Vagina (tissue), 2 donors: ENCODE results near the gene MYPOP. TPM values are rescaled to one million over a fixed set of nuclear protein-coding genes. Genes with fewer than 3 reads are reported as not detected.
A peak's percentile ranks its signal among the peaks of the same experiment; 100 is the strongest.

ENCODE experiments used
- DNase-seq, 2 donors: peaks; one replicate each; pipeline ENCODE4 v3.0.0-alpha.2; 2017; ENCODE audit errors: extremely low spot score in 2 of 2
- H3K27ac ChIP-seq: fragments of 200-600 bp; sonication (generic); one replicate; pipeline ENCODE4 v1.5.1; 2019
- H3K27me3 ChIP-seq: fragments of 200-600 bp; sonication (generic); one replicate; pipeline ENCODE4 v1.5.1; 2019
- H3K36me3 ChIP-seq, 2 donors: fragments of 200-600 bp; sonication (generic); one replicate each; pipeline ENCODE4 v1.5.1; 2017 to 2019
- H3K4me1 ChIP-seq: fragments of 200-600 bp; sonication (generic); one replicate; pipeline ENCODE4 v1.5.1; 2019
- H3K4me3 ChIP-seq, 2 donors: fragments of 200-600 bp; sonication (generic); 1 replicate in 1 of 2; 2 replicates in 1 of 2; pipeline ENCODE4 v1.5.1; 2016 to 2019
- H3K9me3 ChIP-seq: fragments of 200-600 bp; sonication (generic); one replicate; pipeline ENCODE4 v1.5.1; 2019
- POLR2A ChIP-seq, 2 donors: fragments of 450-650 bp; IDR thresholded peaks; one replicate each; pipeline ENCODE4 v1.6.1; 2017; ENCODE audit warnings: antibody characterized with exemption in 2 of 2, mild to moderate bottlenecking in 2 of 2, moderate library complexity in 2 of 2
- POLR2AphosphoS5 ChIP-seq, 2 donors: sonication (generic); formaldehyde crosslinking; IDR thresholded peaks; one replicate each; pipeline ENCODE4 v1.9.0; 2017; ENCODE audit warnings: antibody characterized with exemption in 2 of 2, mild to moderate bottlenecking in 2 of 2, low read depth in 1 of 2; ENCODE audit not compliant: insufficient read depth in 1 of 2
- intact Hi-C: fragments of 100-400 bp; cut with DNase I; formaldehyde crosslinking; loops from one replicate; pipeline ENCODE4 v1.15.1; 2023
- total RNA-seq: library from RNA; depleted of rRNA; stranded (reverse); fragments of >200 nt; gene quantifications from one replicate; pipeline ENCODE4 v1.2.3, GENCODE V29; 2016
- TF ChIP-seq, protein P1 (sequence below), 3 experiments: fragments of 450-650 bp in 2 of 3; fragments of 200-600 bp in 1 of 3; sonication (generic) in 1 of 3; IDR thresholded peaks; one replicate each; pipeline ENCODE4 v1.5.1; 2017 to 2019; ENCODE audit warnings: antibody characterized with exemption in 3 of 3, mild to moderate bottlenecking in 2 of 3, moderate library complexity in 2 of 3

The MYPOP gene
- total RNA-seq, 1 donor from 2014 or later, result 13.8 TPM

- H3K36me3 ChIP-seq, result no peaks in the 10 kb centered on the region
- intact Hi-C loops, result loop anchor here (10.0 kb wide), 1 partner anchor 94 kb away; no protein-coding TSS in a partner anchor
- no peaks in the 10 kb centered on the region for H3K27me3 ChIP-seq
- DNase-seq, result no peak
- TF ChIP-seq POLR2AphosphoS5 (IDR thresholded peaks at IDR 0.05; ENCODE audit: insufficient read depth in 1 of 2, low read depth in 1 of 2) (no peak), POLR2A (IDR thresholded peaks at IDR 0.05) (no peak)
- TF ChIP-seq, protein P1, sequence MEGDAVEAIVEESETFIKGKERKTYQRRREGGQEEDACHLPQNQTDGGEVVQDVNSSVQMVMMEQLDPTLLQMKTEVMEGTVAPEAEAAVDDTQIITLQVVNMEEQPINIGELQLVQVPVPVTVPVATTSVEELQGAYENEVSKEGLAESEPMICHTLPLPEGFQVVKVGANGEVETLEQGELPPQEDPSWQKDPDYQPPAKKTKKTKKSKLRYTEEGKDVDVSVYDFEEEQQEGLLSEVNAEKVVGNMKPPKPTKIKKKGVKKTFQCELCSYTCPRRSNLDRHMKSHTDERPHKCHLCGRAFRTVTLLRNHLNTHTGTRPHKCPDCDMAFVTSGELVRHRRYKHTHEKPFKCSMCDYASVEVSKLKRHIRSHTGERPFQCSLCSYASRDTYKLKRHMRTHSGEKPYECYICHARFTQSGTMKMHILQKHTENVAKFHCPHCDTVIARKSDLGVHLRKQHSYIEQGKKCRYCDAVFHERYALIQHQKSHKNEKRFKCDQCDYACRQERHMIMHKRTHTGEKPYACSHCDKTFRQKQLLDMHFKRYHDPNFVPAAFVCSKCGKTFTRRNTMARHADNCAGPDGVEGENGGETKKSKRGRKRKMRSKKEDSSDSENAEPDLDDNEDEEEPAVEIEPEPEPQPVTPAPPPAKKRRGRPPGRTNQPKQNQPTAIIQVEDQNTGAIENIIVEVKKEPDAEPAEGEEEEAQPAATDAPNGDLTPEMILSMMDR (IDR thresholded peaks at IDR 0.05), result no peak
- no peaks in the 10 kb centered on the region for H3K4me1 ChIP-seq
- no peak overlapping the region for H3K4me3 ChIP-seq
- no peaks in the 10 kb centered on the region for H3K9me3 ChIP-seq
- no peak overlapping the region for H3K27ac ChIP-seq
Observed at GRCh38 chr19:45911291-45911690, 8.9 kb upstream of the MYPOP start.

GRCh38 chr19:45908956-45909355, 6.5 kb upstream of the MYPOP start:
- H3K4me1 ChIP-seq, result no peaks in the 10 kb centered on the region
- no peaks in the 10 kb centered on the region for H3K27me3 ChIP-seq
- no peak overlapping the region for H3K4me3 ChIP-seq
- no peak overlapping the region for H3K27ac ChIP-seq
- TF ChIP-seq POLR2A (IDR thresholded peaks at IDR 0.05) (no peak), POLR2AphosphoS5 (IDR thresholded peaks at IDR 0.05; ENCODE audit: insufficient read depth in 1 of 2, low read depth in 1 of 2) (no peak)
- TF ChIP-seq, protein P1 (IDR thresholded peaks at IDR 0.05), result no peak
- intact Hi-C loops, result no loop called here
- H3K36me3 ChIP-seq, result no peaks in the 10 kb centered on the region
- no peaks in the 10 kb centered on the region for H3K9me3 ChIP-seq
- DNase-seq, result no peak

DNA sequence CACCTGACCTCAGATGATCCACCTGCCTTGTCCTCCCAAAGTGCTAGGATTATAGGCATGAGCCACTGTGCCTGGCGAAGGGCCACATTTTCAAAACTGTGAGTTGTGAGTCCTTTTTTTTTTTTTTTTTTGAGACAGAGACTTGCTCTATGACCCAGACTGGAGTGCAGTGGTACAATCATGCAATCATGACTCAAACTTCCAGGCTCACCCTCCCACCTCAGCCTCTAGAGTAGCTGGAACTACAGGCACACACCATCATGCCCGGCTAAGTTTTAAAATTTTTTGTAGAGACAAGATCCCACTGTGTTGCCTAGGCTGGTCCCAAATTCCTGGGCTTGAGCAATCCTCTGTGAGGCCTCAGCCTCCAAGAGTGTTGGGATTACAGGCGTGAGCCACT, 3.8 kb upstream of the MYPOP start:
- no peaks in the 10 kb centered on the region for H3K27me3 ChIP-seq
- peaks cover 10% of the 10 kb centered on the region for H3K4me1 ChIP-seq
- intact Hi-C loops, result no loop called here
- H3K36me3 ChIP-seq, result no peaks in the 10 kb centered on the region
- no peak overlapping the region for H3K4me3 ChIP-seq
- no peak for TF ChIP-seq POLR2AphosphoS5 (IDR thresholded peaks at IDR 0.05; ENCODE audit: insufficient read depth in 1 of 2, low read depth in 1 of 2)
- TF ChIP-seq POLR2A (IDR thresholded peaks at IDR 0.05), result no peak
- TF ChIP-seq, protein P1 (IDR thresholded peaks at IDR 0.05), result no peak
- no peaks in the 10 kb centered on the region for H3K9me3 ChIP-seq
- no peak overlapping the region for H3K27ac ChIP-seq
- DNase-seq, result no peak

- intact Hi-C loops, result no loop called here
- TF ChIP-seq POLR2AphosphoS5 (IDR thresholded peaks at IDR 0.05; ENCODE audit: insufficient read depth in 1 of 2, low read depth in 1 of 2), result no peak
- TF ChIP-seq, protein P1 (IDR thresholded peaks at IDR 0.05), result no peak
- TF ChIP-seq POLR2A (IDR thresholded peaks at IDR 0.05), result no peak
- H3K27me3 ChIP-seq, result no peaks in the 10 kb centered on the region
- H3K4me3 ChIP-seq, result no peak overlapping the region
- peaks cover 22% of the 10 kb centered on the region for H3K4me1 ChIP-seq
- H3K9me3 ChIP-seq, result no peaks in the 10 kb centered on the region
- DNase-seq, result no peak
- H3K36me3 ChIP-seq, result peaks cover 0 to 3% of the 10 kb centered on the region in 2 donors
- H3K27ac ChIP-seq, result no peak overlapping the region
Observed at GRCh38 chr19:45905011-45905410, 2.6 kb upstream of the MYPOP start.

DNA sequence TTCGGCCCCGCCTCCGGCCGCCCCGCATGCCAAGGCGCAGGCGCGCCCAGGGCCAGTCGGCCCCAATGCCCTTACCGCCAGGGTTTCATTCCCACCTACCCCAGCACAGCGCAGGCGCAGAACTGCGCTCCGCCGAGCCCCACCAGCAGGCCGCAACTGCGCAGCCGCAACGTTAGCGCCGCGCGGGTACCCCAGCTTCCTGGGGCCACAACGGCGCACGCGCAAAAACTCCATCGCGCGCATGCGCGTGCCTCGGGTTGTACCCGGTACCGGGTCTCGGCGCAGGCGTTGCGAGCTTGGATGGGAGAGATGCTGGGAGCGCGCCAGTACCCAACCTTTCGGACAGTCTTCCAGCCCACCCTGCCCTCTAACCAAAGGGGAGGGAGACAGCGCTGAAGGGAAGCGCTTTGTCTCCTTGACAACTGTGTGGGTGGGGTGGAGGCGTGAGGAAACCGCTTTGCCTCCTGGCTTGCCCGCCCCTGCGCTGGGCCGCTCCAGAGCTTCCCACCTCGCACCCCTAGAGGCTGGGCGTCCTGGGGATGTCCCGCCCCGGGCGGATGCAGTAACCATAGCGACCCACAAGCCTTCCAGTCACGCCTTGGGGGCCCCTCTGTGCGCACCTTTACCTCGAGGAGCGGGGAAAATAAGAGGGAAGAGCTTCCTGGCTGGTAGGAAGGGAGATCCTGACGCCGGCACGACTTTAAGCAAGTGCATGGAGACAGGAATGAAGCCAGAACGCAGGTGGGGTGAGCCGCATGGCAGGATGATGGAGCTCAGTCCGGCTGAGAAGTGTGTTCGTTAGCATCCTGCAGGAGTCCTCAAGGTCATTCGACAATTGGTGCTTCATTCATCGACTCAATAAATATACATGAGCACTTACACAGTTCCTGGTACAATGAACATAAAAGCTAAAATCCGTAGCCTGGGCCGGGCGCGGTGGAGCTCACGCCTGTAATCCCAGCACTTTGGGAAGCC, 525 bp upstream of the MYPOP start:
- intact Hi-C loops, result no loop called here
- TF ChIP-seq POLR2A (IDR thresholded peaks at IDR 0.05) (peak in 1 of 2 donors; percentile 61), POLR2AphosphoS5 (IDR thresholded peaks at IDR 0.05; ENCODE audit: insufficient read depth in 1 of 2, low read depth in 1 of 2) (peak; percentile 97 to 99)
- TF ChIP-seq, protein P1 (IDR thresholded peaks at IDR 0.05), result no peak
- Histone ChIP-seq H3K36me3 (peaks cover 0 to 24% of the 10 kb centered on the region in 2 donors), H3K27ac (peak overlapping the region; percentile 77), H3K27me3 (no peaks in the 10 kb centered on the region), H3K9me3 (no peaks in the 10 kb centered on the region), H3K4me3 (peak overlapping the region; percentile 84 to 89), H3K4me1 (peaks cover 24% of the 10 kb centered on the region)
- DNase-seq, result no peak
